PC-3 (cell line): ENCODE results near the gene PLIN3.
A peak's percentile ranks its signal among the peaks of the same experiment; 100 is the strongest.

Experiments used
- EZH2phosphoT487 ChIP-seq: fragments of 300-600 bp; sonication (generic); IDR thresholded peaks from 2 replicates; pipeline ENCODE4 v1.6.1; 2018; ENCODE audit warnings: mild to moderate bottlenecking, antibody characterized with exemption, low read length, borderline replicate concordance
- TF ChIP-seq, protein P1 (sequence below): fragments of 300-600 bp; sonication (generic); conservative IDR thresholded peaks from 2 replicates; pipeline ENCODE4 v1.5.1; 2017; ENCODE audit warnings: antibody characterized with exemption, low read depth, mild to moderate bottlenecking, low read length

DNA sequence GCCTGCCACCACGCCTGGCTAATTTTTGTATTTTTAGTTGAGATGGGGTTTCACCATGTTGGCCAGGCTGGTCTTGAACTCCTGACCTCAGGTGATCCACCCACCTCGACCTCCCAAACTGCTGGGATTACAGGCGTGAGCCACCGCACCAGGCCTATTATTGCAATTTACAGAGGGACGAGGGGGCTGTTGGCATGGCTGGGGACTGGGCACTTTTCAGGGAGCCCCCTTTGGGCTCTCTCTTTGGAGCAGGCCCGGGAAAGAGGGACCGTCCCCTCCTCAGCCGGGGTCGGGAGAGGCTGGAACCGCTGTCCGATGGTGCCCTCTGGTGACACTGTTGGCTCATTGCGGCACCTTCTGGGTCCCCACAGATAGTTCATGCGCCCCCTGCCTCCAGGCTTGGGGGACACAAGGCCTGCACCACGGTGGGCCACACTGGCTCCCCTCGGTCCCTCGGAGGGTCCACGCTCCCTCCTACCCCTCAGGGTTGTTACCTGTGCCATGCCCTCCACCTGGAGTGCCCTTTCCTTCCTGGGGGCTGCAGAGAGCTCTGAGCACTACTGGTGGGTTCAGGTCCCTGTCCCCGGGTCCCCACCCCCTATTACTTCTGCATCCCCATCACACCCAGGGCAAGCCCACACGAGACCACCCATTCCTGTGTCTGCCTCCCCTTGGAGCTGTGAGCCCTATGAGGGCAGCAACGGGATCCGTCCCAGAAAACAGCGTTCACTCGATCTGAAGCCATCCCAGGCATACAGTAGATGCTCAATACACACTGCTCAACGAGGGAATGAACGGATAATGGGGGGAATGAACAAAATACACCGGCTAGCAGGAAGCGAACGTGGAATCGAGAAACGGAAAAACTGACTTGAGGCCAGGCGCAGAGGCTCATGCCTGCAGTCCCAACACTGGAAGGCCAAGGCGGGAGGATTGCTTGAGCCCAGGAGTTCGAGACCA is 63.5 kb downstream of the PLIN3 start:
- TF ChIP-seq EZH2phosphoT487 = no peak
- TF ChIP-seq, protein P1, sequence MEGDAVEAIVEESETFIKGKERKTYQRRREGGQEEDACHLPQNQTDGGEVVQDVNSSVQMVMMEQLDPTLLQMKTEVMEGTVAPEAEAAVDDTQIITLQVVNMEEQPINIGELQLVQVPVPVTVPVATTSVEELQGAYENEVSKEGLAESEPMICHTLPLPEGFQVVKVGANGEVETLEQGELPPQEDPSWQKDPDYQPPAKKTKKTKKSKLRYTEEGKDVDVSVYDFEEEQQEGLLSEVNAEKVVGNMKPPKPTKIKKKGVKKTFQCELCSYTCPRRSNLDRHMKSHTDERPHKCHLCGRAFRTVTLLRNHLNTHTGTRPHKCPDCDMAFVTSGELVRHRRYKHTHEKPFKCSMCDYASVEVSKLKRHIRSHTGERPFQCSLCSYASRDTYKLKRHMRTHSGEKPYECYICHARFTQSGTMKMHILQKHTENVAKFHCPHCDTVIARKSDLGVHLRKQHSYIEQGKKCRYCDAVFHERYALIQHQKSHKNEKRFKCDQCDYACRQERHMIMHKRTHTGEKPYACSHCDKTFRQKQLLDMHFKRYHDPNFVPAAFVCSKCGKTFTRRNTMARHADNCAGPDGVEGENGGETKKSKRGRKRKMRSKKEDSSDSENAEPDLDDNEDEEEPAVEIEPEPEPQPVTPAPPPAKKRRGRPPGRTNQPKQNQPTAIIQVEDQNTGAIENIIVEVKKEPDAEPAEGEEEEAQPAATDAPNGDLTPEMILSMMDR = peak; percentile 96
